Stimulated activated CD4-positive, alpha-beta T cell treated with anti-CD3 and anti-CD28 coated beads, Interleukin-12 subunit alpha, Interleukin-12 subunit beta, amount 100 ng/mL, for 48 hours (primary cell): ENCODE measurements around the gene EIF3CL.
"Not testable (repeated sequence)": the region's sequence is repeated elsewhere in the genome, so short reads cannot be mapped to it uniquely, and the experiment has no call there.

ENCODE experiments used
- DNase-seq, 3 donors: peaks; one replicate each; pipeline ENCODE4 v3.0.0-alpha.2; 2020; ENCODE audit warnings: low read depth in 2 of 3, low spot score in 1 of 3

Gene EIF3CL

DNA sequence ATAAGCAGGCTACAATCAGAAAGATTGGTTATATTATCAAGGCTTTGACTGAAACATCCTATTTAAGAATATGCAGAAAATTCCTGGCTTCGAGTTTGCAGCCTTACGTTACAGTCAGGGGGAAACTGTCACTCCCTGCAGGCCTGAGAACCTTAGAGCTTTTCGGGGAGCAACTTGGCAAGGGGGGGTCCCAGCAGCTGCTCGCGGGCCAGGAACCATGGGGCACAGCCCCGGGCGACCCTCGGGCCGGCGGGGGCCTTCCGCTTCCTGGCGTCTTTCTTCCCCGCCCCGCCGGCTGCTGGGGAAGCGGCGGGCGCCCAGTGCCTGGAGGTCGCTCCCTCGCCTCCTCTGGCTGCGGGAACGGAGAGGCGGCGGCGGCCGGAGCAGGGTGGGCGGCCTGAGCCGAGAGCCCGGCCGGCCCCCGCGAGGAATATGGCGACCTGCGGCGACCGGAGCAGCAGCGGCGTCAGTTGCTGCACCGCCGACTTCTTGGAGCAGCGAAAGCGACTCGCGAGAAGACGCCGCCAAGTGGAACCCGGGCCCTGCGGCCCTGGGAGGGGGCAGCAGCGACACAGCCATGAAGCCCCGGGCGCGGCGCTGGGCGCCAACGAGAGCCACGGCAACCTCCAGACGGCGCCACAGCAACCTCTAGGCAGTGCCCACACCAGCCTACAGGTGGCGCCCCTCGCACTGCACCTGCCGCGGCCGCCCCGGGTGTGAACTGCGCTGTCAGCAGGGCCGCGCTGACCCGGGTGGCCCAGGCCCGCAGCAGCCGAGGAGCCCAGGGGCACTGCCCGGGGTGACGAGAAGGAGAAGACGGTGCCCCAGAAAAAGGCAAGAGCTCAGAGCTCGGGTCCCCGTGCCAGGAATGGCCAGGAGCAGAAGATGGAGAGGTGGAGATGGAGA is 39.1 kb downstream of the EIF3CL start:
- DNase-seq = not testable (repeated sequence)

DNA sequence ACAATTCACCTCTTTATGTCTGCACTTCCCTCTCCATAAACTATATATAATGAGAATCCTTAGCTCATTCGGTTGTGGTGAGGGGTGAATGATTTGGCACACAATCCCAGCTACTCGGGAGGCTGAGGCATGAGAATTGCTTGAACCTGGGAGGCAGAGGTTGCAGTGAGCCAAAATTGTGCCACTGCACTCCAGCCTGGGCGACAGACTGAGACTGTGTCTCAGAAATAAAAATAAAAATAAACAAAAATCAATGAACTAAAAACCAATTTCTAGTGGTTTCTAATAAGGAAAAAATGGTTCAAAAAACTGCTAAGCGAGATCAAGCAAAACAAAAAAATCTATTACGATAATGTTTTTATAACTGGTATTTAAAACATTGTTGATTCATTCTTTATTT is 40.2 kb downstream of the EIF3CL start, which contains the start of gene NPIPB6:
Gene NPIPB6, minus strand, starts transcription at position 101 of the 400 bp plus-strand sequence. CDS start 686 bp downstream, outside the sequence.
- DNase-seq = not testable (repeated sequence)

DNA sequence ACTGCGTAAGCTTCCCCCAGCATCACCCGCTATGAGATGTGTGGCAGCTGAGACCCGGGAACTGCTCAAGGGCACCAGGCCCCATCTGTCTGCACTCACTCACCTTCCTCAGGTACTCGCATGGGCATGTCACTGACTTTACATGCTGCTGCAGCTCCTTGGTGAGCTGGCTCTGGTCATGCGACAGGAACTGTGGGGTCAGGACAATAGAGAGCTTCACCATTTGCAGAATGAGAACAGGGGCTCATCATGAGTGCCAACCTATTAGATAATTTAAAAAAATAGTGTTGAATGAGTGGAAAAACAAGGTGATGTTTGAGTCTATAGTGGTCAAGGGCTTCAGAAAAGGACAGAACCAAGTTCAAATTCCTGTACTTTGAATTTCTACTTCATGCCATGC is 41.0 kb downstream of the EIF3CL start:
- DNase-seq = not testable (repeated sequence)

GRCh38 chr16:28338230-28338629 is 65.4 kb downstream of the EIF3CL start:
- DNase-seq = not testable (repeated sequence)

- not testable (repeated sequence) for DNase-seq
Observed at GRCh38 chr16:28336940-28337710, 66.5 kb downstream of the EIF3CL start.

DNA sequence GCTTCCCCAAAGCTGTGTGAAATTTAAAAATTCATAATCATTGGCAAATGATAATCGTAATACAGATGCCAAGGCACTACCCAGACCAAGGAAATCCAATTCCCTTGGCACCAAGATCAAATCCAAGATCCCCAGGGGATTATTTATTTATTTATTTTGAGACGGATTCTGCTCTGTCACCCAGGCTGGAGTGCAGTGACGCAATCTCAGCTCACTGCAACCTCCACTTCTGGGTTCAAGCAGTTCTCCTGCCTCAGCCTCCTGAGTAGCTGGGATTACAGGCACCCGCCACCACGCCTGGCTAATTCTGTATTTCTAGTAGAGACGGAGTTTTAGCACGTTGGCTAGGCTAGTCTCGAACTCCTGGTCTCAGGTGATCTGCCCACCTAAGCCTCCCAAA is 68.0 kb downstream of the EIF3CL start:
- DNase-seq = not testable (repeated sequence)

- not testable (repeated sequence) for DNase-seq
Observed at GRCh38 chr16:28332632-28333031, 71.0 kb downstream of the EIF3CL start.

GRCh38 chr16:28330981-28331380 is 72.7 kb downstream of the EIF3CL start:
- DNase-seq = not testable (repeated sequence)

DNA sequence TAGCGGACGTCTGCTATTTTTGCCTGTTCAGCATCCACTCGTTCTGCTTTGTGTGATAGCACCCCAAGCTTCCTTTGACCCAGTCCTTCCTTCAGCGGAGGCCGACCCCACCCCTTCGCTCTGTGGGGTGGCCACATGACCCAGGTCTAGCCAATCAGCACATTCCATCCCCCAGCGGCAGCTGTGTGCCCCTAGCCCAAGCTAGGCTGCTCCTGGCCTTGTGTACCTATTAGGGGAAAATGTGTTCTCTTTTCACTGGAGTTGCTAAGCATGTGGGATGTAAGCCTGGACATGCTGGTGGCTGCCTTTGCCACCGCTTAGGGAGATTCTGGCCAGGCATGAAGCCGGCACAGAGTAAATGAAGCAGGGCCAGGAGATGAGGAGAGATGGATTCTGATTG is 73.4 kb downstream of the EIF3CL start:
- DNase-seq = not testable (repeated sequence)
